Ovary (tissue), 3 donors: Measurements from ENCODE around the gene AUH.

ENCODE experiments used
- EP300 ChIP-seq: sonication (generic); formaldehyde crosslinking; IDR thresholded peaks from one replicate; pipeline ENCODE4 v1.6.1; 2017; ENCODE audit warnings: antibody characterized with exemption
- POLR2A ChIP-seq: fragments of 450-650 bp; IDR thresholded peaks from one replicate; pipeline ENCODE4 v1.6.1; 2017; ENCODE audit warnings: antibody characterized with exemption, mild to moderate bottlenecking, moderate library complexity
- TF ChIP-seq, protein P1 (sequence below), 3 donors: fragments of 450-650 bp in 2 of 3; fragments of 200-600 bp in 1 of 3; IDR thresholded peaks; one replicate each; pipeline versions ENCODE4 v1.5.1 to v1.8.0; 2016 to 2022; ENCODE audit warnings: antibody characterized with exemption in 3 of 3, mild to moderate bottlenecking in 1 of 3
- donor health status: DM: no; HTN: no; CAD: no.

DNA sequence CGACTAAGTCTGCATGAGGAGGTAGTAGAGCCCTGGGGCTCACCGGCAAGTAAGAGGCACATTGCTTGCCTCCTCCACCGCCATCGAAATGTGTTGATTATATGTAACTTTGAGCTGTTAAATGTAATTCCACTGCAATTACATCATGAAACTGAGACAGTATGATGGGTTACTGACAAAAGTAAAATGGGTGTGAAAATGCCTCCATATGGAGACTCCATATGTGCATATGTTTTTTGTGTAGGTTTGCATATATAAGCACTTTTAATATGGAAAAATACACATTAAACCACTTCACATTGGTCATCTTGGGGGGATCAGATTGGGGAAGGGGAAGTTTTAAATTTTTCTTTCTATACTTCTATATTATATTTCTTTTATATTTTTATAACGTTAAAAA is 32.1 kb upstream of the AUH start:
- TF ChIP-seq, protein P1, sequence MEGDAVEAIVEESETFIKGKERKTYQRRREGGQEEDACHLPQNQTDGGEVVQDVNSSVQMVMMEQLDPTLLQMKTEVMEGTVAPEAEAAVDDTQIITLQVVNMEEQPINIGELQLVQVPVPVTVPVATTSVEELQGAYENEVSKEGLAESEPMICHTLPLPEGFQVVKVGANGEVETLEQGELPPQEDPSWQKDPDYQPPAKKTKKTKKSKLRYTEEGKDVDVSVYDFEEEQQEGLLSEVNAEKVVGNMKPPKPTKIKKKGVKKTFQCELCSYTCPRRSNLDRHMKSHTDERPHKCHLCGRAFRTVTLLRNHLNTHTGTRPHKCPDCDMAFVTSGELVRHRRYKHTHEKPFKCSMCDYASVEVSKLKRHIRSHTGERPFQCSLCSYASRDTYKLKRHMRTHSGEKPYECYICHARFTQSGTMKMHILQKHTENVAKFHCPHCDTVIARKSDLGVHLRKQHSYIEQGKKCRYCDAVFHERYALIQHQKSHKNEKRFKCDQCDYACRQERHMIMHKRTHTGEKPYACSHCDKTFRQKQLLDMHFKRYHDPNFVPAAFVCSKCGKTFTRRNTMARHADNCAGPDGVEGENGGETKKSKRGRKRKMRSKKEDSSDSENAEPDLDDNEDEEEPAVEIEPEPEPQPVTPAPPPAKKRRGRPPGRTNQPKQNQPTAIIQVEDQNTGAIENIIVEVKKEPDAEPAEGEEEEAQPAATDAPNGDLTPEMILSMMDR (IDR thresholded peaks at IDR 0.05): no peak
- TF ChIP-seq POLR2A (no peak), EP300 (no peak)
